Ectodermal cell (in vitro differentiated cells): ENCODE measurements around the gene TNNI2.
"Not testable (repeated sequence)": the region's sequence is repeated elsewhere in the genome, so short reads cannot be mapped to it uniquely, and the experiment has no call there.

Experiments used
- H3K27ac ChIP-seq: 2 replicates; pipeline ENCODE4 v1.7.0; 2013; ENCODE audit warnings: mild to moderate bottlenecking, low read depth, low read length; ENCODE audit not compliant: insufficient read depth, poor library complexity, severe bottlenecking
- H3K27me3 ChIP-seq: 2 replicates; pipeline ENCODE4 v1.7.0; 2013; ENCODE audit warnings: mild to moderate bottlenecking, low read length; ENCODE audit not compliant: insufficient read depth, control insufficient read depth, poor library complexity, severe bottlenecking
- H3K36me3 ChIP-seq: one replicate; pipeline ENCODE4 v1.7.0; 2013; ENCODE audit warnings: low read length; ENCODE audit not compliant: control insufficient read depth, insufficient read depth
- H3K4me1 ChIP-seq: one replicate; pipeline ENCODE4 v1.7.0; 2013; ENCODE audit warnings: low read length; ENCODE audit not compliant: control insufficient read depth, insufficient read depth
- H3K4me3 ChIP-seq: 2 replicates; pipeline ENCODE4 v1.7.0; 2013; ENCODE audit warnings: low read depth, low read length, control low read depth; ENCODE audit not compliant: insufficient read depth
- H3K9me3 ChIP-seq: 2 replicates; pipeline ENCODE4 v1.7.0; 2013; ENCODE audit warnings: mild to moderate bottlenecking, low read length, moderate library complexity; ENCODE audit not compliant: control insufficient read depth
- WGBS, 2 experiments: methylation state at CpG; one replicate each; pipeline ENCODE4 v1.1.7; 2013; ENCODE audit warnings: missing lambda C conversion rate in 2 of 2; 5-methylcytosine and 5-hydroxymethylcytosine counted together

TNNI2 gene

GRCh38 chr11:1875851-1876301, 37.1 kb downstream of the TNNI2 start:
- WGBS, 2 experiments = 88 to 90% methylated on average over 13 of the region's 13 CpGs
- H3K4me3 ChIP-seq, H3K36me3 ChIP-seq, H3K27ac ChIP-seq, H3K4me1 ChIP-seq, H3K9me3 ChIP-seq, H3K27me3 ChIP-seq: not testable (repeated sequence)

DNA sequence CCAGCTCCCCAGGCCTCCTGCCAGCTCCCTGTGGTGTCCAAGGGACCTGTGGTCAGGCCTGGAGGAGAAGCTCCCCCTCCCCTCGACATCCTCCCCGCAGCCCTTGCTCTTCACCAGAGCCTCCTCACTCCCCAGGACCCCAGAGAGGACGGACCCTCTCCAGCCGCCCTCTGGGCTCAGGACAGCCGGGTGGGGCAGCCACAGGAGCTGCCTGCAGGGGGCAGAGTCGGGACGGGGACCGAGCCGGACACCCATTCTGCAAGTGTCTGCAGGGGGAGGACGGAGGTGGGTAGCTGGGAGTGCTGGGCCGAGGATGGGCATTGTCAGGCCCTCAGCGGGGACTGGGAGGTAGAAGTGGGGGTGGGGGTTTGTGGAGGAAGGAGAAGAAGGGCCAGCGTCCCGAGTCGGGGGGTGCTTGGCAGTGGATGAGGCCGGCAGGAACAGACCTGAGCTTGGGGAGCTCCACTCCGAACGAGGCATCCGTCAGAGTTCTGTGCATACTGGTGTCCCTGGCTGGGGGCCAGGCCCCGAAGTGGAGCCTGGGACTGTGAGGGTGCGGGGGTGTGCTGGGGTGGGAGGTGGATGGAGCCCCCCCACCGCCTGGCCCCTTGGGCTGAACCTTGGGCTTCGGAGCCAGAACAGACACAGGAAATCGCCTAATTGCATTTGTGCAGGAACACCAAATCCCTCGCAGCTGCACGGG, 37.7 kb downstream of the TNNI2 start:
- Histone ChIP-seq H3K36me3 (no peaks in the 10 kb centered on the region), H3K4me1 (no peaks in the 10 kb centered on the region), H3K27me3 (no peaks in the 10 kb centered on the region), H3K4me3 (no peak overlapping the region), H3K27ac (no peak overlapping the region), H3K9me3 (no peaks in the 10 kb centered on the region)
- WGBS, 2 experiments = 41 to 50% methylated on average over 26 of the region's 26 CpGs

DNA sequence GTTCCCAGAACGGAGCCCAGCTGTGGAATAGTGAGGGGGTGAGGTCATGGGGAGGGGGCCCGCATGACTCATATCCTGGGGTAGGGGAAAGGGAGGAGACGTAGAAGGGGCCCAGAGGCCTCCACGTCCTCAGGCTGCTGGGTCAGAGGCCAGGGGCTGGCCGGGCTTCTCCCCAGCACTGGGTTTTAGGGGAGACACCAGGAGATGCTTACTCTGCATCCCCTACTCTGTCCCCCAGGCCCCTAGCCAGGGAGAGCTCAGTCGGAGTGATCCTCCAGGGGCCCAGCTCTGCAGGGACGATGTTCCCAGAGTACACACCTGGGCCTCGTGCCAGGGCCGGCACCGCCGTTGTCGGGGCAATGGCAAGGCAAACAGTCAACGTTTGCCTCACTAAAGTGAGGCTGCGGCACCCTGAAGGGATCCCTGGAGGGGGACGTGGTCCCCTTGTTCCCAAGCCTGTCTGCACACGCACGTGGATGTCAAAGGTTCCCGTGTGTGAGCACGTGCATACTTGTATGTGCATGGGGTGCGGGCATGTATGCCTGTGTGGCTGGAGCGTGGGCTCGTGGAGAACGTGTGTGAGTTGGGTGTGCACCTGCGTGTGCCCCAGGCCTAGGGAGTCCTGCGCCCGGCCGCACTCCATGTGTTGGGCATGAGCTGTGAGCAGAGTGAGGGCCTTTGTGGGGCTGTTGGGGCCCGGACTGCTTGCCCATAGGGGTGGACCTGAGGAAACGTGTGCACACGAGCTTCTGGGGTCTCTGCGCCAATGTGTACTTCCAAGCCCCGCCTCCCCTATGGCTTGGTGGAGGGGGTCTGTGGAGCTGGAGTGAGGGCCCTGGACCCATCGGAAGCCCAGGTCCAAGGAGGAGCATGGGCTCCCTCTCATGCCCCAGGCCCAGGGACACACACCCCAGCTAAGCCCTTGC, 38.7 kb downstream of the TNNI2 start:
- Histone ChIP-seq H3K36me3 (no peaks in the 10 kb centered on the region), H3K4me1 (no peaks in the 10 kb centered on the region), H3K27ac (no peak overlapping the region), H3K9me3 (no peaks in the 10 kb centered on the region), H3K4me3 (no peak overlapping the region), H3K27me3 (no peaks in the 10 kb centered on the region)
- 90 to 91% methylated on average over 33 of the region's 33 CpGs for WGBS, 2 experiments

DNA sequence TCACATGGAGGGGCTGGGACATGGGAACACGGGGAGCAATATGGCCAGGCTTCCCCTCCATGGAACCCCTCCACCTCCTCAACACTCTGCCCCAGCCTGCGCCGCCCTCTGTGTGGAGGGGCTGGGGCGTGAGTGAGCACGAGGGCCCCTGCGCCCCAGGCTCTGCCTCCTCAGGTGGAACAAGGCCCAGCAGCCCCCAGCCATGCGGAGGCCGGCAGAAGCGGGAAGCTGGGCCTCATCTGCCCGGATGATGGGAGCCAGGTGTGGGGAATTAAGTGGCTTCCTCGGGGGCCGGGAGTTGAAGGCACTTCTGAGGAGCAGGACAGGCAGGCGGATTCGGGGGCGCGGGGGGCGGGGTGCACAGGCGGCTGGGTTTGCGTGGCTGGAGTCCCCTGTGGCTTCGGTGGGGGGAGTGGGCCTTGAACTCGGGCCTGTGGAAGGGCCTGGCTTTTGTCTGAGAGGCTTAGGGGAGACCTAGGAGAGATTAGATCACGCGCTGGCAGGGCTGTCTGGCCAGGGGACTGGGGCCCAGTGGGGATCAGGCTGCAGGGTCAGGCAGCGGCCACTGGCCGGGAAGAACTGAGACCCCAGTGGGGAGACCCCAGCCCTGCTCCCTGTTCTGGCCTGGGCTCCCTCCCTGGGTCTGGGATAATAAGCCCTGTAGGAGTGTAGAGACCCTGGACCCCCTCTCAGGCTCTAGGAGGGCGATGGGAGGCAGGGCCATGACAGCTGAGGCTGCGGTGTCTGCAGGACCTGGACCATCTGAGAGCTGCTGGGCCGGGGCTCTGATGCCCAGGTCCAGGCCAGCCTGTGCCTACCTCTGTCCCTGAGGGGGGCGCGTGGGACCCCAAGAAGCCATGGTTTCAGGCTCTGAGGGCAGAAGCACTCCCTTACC, 39.6 kb downstream of the TNNI2 start:
- H3K4me1 ChIP-seq = no peaks in the 10 kb centered on the region
- 94% methylated on average over 30 of the region's 30 CpGs for WGBS, 2 experiments
- no peak overlapping the region for H3K27ac ChIP-seq

GRCh38 chr11:1879342-1879940, 40.7 kb downstream of the TNNI2 start:
- Histone ChIP-seq H3K36me3 (no peaks in the 10 kb centered on the region), H3K27ac (no peak overlapping the region), H3K4me1 (no peaks in the 10 kb centered on the region), H3K9me3 (no peaks in the 10 kb centered on the region), H3K27me3 (no peaks in the 10 kb centered on the region), H3K4me3 (no peak overlapping the region)
- 89 to 90% methylated on average over 13 of the region's 13 CpGs for WGBS, 2 experiments

More for the DNA sequence above, 39.6 kb downstream of the TNNI2 start:
- Histone ChIP-seq H3K36me3 (no peaks in the 10 kb centered on the region), H3K4me3 (no peak overlapping the region), H3K9me3 (no peaks in the 10 kb centered on the region), H3K27me3 (no peaks in the 10 kb centered on the region)

- H3K27me3 ChIP-seq = no peaks in the 10 kb centered on the region
- no peak overlapping the region for H3K27ac ChIP-seq
- H3K4me3 ChIP-seq = no peak overlapping the region
- no peaks in the 10 kb centered on the region for H3K36me3 ChIP-seq
- H3K4me1 ChIP-seq = no peaks in the 10 kb centered on the region
- H3K9me3 ChIP-seq = no peaks in the 10 kb centered on the region
- WGBS, 2 experiments = 90 to 94% methylated on average over 32 of the region's 32 CpGs
Measured at GRCh38 chr11:1879941-1880720, 41.4 kb downstream of the TNNI2 start.

DNA sequence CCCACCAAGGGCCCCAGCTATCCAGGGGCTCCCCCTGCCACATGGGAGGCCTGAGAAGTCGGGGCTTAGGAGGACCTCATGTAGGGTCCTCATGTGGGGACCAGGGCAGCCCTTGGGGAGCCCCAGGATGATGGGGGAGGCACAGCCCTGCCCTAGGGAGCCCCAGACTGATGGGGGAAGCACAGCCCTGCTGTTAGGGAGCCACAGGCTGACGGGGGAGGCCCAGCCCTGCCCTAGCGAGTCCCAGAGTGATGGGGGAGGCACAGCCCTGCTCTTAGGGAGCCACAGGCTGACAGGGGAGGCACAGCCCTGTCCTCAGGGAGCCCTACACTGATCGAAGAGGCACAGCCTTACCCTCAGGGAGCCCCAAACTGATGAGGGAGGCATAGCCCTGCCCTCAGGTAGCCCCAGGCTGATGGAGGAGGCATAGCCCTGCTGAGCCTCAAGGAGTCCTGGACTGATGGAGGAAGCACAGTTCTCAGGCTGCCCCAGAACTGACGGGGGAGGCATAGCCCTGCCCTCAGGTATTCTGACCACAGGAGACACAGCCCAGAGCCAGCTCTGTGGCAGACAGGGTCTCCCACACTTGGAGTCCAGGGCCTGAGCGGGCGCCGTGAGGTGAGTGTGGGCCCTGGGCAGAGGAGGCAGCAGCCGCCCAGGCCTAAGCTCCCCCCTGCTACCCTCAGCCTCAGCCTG, 42.1 kb downstream of the TNNI2 start:
- H3K27ac ChIP-seq = no peak overlapping the region

DNA sequence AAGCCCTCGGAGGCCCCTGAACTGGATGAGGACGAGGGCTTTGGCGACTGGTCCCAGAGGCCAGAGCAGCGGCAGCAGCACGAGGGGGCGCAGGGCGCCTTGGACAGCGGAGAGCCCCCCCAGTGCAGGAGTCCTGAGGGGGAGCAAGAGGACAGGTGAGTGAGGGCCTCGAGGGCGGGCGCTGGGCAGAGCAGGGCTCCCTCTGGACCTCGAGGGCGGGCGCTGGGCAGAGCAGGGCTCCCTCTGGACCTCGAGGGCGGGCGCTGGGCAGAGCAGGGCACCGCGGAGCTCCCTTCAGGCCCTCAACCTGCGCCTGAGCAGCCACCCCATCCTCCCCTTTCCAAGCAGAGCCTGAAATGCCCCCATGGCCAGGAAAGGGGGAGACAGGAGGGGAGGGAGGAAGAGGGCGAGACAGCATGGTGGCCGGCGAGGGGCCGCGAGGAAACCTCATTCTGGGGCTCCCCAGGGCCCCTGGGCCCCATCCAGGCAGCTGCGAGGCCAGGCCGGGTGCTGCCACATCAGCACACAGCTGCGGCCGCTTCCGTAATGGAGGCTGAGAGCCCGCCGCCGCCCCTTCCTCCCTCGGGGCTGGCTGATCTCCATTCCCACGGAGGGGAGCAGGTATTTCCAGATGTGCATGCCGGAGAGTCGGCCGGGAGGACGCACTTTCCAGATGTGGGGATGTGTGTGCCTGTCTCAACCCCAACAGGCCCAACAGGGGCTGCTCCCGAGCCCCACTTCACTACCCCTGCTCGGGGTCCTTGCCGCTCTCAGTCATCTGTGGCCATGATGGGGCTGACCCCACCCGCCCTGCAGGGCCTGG, 42.9 kb downstream of the TNNI2 start:
- Histone ChIP-seq H3K4me3 (no peak overlapping the region), H3K9me3 (no peaks in the 10 kb centered on the region), H3K27ac (no peak overlapping the region), H3K36me3 (no peaks in the 10 kb centered on the region), H3K4me1 (no peaks in the 10 kb centered on the region), H3K27me3 (peaks cover 3% of the 10 kb centered on the region)
- 91% methylated on average over 42 to 43 of the region's 43 CpGs for WGBS, 2 experiments

More for the DNA sequence above, 42.1 kb downstream of the TNNI2 start:
- Histone ChIP-seq H3K4me1 (no peaks in the 10 kb centered on the region), H3K36me3 (no peaks in the 10 kb centered on the region), H3K9me3 (no peaks in the 10 kb centered on the region), H3K27me3 (peaks cover 1% of the 10 kb centered on the region), H3K4me3 (no peak overlapping the region)
- WGBS, 2 experiments = 84 to 86% methylated on average over 9 of the region's 9 CpGs
